NT2/D1 (cell line): ENCODE results near the gene CPA3.

Experiments
- SUZ12 ChIP-seq: IDR thresholded peaks from 2 replicates; pipeline ENCODE4 v1.6.1; 2011; ENCODE audit not compliant: insufficient read length, insufficient read depth; ENCODE audit errors: extremely low read depth
- YY1 ChIP-seq: IDR thresholded peaks from 2 replicates; pipeline ENCODE4 v1.6.1; 2011; ENCODE audit not compliant: insufficient read length, insufficient read depth
- ZNF274 ChIP-seq: IDR thresholded peaks from 2 replicates; pipeline ENCODE4 v1.6.1; 2011; ENCODE audit warnings: mild to moderate bottlenecking, low read depth, low read length

- TF ChIP-seq SUZ12, result no peak
- TF ChIP-seq ZNF274, result no peak
- no peak for TF ChIP-seq YY1
These were observed 15.6 kb downstream of the CPA3 start for GRCh38 chr3:148880681-148881080.
